Uterus (tissue), 2 donors: ENCODE data around the gene DCAF16.

ENCODE experiments used
- POLR2A ChIP-seq, 2 donors: fragments of 450-650 bp; IDR thresholded peaks; one replicate each; pipeline ENCODE4 v1.6.1; 2016; ENCODE audit warnings: antibody characterized with exemption in 2 of 2, mild to moderate bottlenecking in 1 of 2, moderate library complexity in 1 of 2
- TF ChIP-seq, protein P1 (sequence below), 4 experiments: fragments of 200-600 bp in 2 of 4; fragments of 450-650 bp in 2 of 4; sonication (generic) in 2 of 4; IDR thresholded peaks; one replicate each; pipeline ENCODE4 v1.5.1; 2016 to 2019; ENCODE audit warnings: antibody characterized with exemption in 4 of 4, mild to moderate bottlenecking in 2 of 4, moderate library complexity in 1 of 4

DNA sequence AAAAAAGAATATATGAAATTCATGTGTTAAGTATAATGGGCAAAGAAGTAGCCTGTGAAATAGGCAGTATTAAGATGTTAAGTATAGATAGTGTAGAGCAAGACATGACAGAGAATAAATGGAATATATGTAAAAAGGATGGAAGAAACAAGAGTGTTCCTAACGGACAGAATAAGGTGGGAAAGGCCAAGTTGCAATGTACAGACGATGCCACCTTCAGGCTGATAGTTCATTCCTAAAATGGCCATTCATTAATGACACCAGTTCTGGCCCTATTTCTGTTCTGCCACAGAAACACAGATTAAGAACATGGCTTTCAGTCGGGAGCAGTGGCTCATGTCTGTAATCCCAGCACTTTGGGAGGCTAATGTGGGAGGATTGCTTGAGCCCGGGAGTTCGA lies 24.7 kb downstream of the DCAF16 start:
- TF ChIP-seq, protein P1, sequence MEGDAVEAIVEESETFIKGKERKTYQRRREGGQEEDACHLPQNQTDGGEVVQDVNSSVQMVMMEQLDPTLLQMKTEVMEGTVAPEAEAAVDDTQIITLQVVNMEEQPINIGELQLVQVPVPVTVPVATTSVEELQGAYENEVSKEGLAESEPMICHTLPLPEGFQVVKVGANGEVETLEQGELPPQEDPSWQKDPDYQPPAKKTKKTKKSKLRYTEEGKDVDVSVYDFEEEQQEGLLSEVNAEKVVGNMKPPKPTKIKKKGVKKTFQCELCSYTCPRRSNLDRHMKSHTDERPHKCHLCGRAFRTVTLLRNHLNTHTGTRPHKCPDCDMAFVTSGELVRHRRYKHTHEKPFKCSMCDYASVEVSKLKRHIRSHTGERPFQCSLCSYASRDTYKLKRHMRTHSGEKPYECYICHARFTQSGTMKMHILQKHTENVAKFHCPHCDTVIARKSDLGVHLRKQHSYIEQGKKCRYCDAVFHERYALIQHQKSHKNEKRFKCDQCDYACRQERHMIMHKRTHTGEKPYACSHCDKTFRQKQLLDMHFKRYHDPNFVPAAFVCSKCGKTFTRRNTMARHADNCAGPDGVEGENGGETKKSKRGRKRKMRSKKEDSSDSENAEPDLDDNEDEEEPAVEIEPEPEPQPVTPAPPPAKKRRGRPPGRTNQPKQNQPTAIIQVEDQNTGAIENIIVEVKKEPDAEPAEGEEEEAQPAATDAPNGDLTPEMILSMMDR (IDR thresholded peaks at IDR 0.05) = no peak
- TF ChIP-seq POLR2A (IDR thresholded peaks at IDR 0.05) = no peak
